ENCODE measurements around the gene SLC47A2.

SLC47A2 gene

GRCh38 chr17:19755392-19755791 is 39.0 kb upstream of the SLC47A2 start:
- no peak overlapping the region for H3K27ac ChIP-seq (ENCODE audit: low read depth, low read length)
- peaks cover 2% of the 10 kb centered on the region; the same call in 1 of the 2 replicates for H3K9me3 ChIP-seq (ENCODE audit: control insufficient read depth, insufficient read depth, low read depth, low read length)
- no peaks in the 10 kb centered on the region for H3K27me3 ChIP-seq (ENCODE audit: control insufficient read depth, insufficient read depth, low read length)
- H3K36me3 ChIP-seq (ENCODE audit: control insufficient read depth, insufficient read depth, low read length) = no peaks in the 10 kb centered on the region
- H3K9ac ChIP-seq (ENCODE audit: low read length) = no peak overlapping the region
- H3K4me3 ChIP-seq (ENCODE audit: low read depth, low read length) = no peak overlapping the region
- H3K4me1 ChIP-seq (ENCODE audit: control insufficient read depth, insufficient read depth, low read length) = peaks cover 8% of the 10 kb centered on the region; the same call in 1 of the 2 replicates

DNA sequence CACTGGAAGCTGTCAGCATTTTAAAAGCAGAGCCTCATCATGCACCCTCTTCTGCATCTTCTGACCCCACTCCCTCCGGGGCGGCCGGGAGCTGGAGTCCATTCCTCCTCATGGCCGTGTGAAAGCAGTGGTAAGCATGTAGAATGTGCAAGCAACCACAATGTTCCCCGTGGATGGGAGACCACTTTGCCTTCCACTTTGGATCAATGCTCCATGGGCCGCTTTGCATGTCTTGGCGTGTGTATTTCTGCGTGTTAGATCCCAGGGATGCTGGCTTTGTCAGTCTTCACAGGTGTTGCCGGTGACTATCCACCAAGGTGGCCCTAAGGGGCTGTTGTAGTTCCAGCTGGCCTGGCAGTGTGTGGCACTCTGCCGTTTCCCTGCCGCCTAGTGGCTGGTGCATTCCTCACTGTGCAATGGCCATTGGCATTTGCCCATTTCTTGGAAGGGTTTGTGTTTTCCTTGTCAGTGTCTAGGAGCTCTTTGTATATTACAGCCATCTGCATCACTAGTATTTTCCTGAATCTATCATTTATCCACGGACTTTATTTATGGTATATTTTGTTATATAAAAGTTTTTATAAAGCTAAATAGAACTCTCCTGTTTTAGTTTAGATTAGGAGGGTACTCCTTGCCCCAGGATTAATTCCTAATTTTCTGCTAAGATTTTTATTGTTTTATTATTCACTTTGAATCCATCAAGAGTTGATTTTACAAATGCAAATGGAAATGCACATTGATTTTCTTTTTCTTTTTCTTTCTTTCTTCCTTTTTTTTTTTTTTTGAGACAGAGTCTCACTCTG is 37.5 kb upstream of the SLC47A2 start:
- Histone ChIP-seq H3K9ac (ENCODE audit: low read length) (no peak overlapping the region), H3K27me3 (ENCODE audit: control insufficient read depth, insufficient read depth, low read length) (no peaks in the 10 kb centered on the region), H3K27ac (ENCODE audit: low read depth, low read length) (no peak overlapping the region), H3K36me3 (ENCODE audit: control insufficient read depth, insufficient read depth, low read length) (no peaks in the 10 kb centered on the region), H3K4me3 (ENCODE audit: low read depth, low read length) (no peak overlapping the region), H3K9me3 (ENCODE audit: control insufficient read depth, insufficient read depth, low read depth, low read length) (peaks cover 2% of the 10 kb centered on the region; the same call in 1 of the 2 replicates), H3K4me1 (ENCODE audit: control insufficient read depth, insufficient read depth, low read length) (peaks cover 8% of the 10 kb centered on the region; the same call in 1 of the 2 replicates)

DNA sequence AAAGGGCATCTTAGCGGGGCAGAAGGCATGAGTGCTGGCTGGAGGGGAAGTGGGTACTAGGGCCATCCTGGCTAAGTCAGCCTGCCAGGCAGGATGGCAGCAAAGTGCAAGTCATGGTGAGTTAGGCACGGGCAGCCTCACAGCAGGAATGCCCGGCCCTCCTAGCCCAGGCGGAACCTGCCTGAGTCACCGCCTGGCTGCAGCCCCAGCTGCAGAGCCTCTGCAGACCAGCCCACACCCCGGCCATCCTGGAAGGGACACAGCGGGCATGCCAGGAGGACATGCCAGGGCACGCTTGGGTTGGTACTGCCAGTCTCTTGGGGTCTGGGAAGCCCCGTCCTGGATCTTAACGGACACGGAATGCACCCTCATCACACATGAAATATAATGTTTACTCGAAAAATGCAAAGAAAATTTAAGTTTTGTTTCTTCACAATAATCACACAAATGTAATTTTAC is 36.7 kb upstream of the SLC47A2 start:
- H3K4me3 ChIP-seq (ENCODE audit: low read depth, low read length) = no peak overlapping the region
- no peaks in the 10 kb centered on the region for H3K27me3 ChIP-seq (ENCODE audit: control insufficient read depth, insufficient read depth, low read length)
- H3K36me3 ChIP-seq (ENCODE audit: control insufficient read depth, insufficient read depth, low read length) = no peaks in the 10 kb centered on the region
- peaks cover 12% of the 10 kb centered on the region for H3K4me1 ChIP-seq (ENCODE audit: control insufficient read depth, insufficient read depth, low read length)
- H3K27ac ChIP-seq (ENCODE audit: low read depth, low read length) = peak overlapping the region; percentile 55; the same call in 1 of the 2 replicates
- H3K9ac ChIP-seq (ENCODE audit: low read length) = peak overlapping the region; percentile 34
- H3K9me3 ChIP-seq (ENCODE audit: control insufficient read depth, insufficient read depth, low read depth, low read length) = no peaks in the 10 kb centered on the region

GRCh38 chr17:19752216-19753050 is 36.0 kb upstream of the SLC47A2 start:
- peak overlapping the region; percentile 34 for H3K9ac ChIP-seq (ENCODE audit: low read length)
- H3K27ac ChIP-seq (ENCODE audit: low read depth, low read length) = peak overlapping the region; percentile 55; the same call in 1 of the 2 replicates

DNA sequence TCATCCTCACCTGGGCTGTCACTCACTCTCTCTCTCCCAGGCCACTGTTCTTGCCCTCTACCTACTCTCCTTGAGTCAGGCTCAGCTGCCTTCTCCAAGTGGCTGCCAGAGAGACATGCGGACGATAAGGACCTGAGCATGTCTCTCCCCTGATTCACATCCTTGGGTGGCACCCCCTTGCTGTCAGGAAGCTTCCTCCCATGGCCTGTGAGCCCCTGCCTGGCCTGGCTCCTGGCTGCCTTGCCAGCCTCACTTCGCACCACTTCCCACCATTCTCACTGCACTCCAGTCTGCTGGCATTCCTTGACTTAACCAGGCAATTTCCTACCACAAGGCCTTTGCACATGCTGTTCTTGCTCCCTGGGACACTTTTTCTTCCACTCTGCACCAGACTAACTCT is 34.5 kb upstream of the SLC47A2 start:
- H3K4me3 ChIP-seq (ENCODE audit: low read depth, low read length) = no peak overlapping the region
- no peaks in the 10 kb centered on the region for H3K9me3 ChIP-seq (ENCODE audit: control insufficient read depth, insufficient read depth, low read depth, low read length)
- H3K9ac ChIP-seq (ENCODE audit: low read length) = no peak overlapping the region
- H3K4me1 ChIP-seq (ENCODE audit: control insufficient read depth, insufficient read depth, low read length) = peaks cover 16% of the 10 kb centered on the region
- H3K27me3 ChIP-seq (ENCODE audit: control insufficient read depth, insufficient read depth, low read length) = peaks cover under 1% of the 10 kb centered on the region
- no peak overlapping the region for H3K27ac ChIP-seq (ENCODE audit: low read depth, low read length)
- no peaks in the 10 kb centered on the region for H3K36me3 ChIP-seq (ENCODE audit: control insufficient read depth, insufficient read depth, low read length)

More at GRCh38 chr17:19752216-19753050, 36.0 kb upstream of the SLC47A2 start:
- Histone ChIP-seq H3K4me3 (ENCODE audit: low read depth, low read length) (no peak overlapping the region), H3K4me1 (ENCODE audit: control insufficient read depth, insufficient read depth, low read length) (peaks cover 16% of the 10 kb centered on the region), H3K9me3 (ENCODE audit: control insufficient read depth, insufficient read depth, low read depth, low read length) (no peaks in the 10 kb centered on the region), H3K36me3 (ENCODE audit: control insufficient read depth, insufficient read depth, low read length) (no peaks in the 10 kb centered on the region), H3K27me3 (ENCODE audit: control insufficient read depth, insufficient read depth, low read length) (no peaks in the 10 kb centered on the region; the same call in 1 of the 2 replicates)

DNA sequence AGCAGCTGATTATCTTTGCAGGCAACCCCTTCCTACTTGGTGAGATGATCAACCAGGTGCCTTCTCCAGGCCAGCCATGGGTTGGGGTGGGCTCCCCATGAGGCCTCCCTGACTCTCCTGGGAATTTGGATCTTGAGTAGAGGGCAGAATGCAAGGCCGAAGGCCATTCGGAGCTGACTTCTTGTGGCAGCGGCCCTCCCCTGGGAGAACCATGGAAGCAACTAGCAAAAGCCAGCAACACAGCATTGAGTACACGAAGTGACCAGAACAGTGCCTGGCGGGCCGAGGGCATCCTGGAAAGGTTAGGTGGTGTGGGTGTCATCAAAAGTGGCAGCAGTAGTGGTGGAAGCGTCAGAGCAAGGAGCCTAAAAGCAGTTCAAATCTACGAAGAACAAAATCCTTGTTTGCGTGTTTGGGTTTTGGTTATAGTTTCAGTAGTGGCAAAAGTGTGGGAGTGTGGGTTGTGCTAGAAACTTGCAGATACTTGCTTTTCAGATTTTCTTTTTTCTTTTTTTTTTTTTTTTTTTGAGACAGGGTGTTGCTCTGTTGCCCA is 33.7 kb upstream of the SLC47A2 start:
- no peak overlapping the region for H3K4me3 ChIP-seq (ENCODE audit: low read depth, low read length)
- H3K36me3 ChIP-seq (ENCODE audit: control insufficient read depth, insufficient read depth, low read length) = no peaks in the 10 kb centered on the region
- H3K27me3 ChIP-seq (ENCODE audit: control insufficient read depth, insufficient read depth, low read length) = peaks cover 5% of the 10 kb centered on the region
- no peaks in the 10 kb centered on the region for H3K9me3 ChIP-seq (ENCODE audit: control insufficient read depth, insufficient read depth, low read depth, low read length)
- no peak overlapping the region for H3K9ac ChIP-seq (ENCODE audit: low read length)
- H3K27ac ChIP-seq (ENCODE audit: low read depth, low read length) = no peak overlapping the region
- H3K4me1 ChIP-seq (ENCODE audit: control insufficient read depth, insufficient read depth, low read length) = peaks cover 19% of the 10 kb centered on the region

- Histone ChIP-seq H3K36me3 (ENCODE audit: control insufficient read depth, insufficient read depth, low read length) (no peaks in the 10 kb centered on the region), H3K4me1 (ENCODE audit: control insufficient read depth, insufficient read depth, low read length) (peaks cover 21% of the 10 kb centered on the region), H3K27me3 (ENCODE audit: control insufficient read depth, insufficient read depth, low read length) (peaks cover 5% of the 10 kb centered on the region), H3K4me3 (ENCODE audit: low read depth, low read length) (no peak overlapping the region), H3K9ac (ENCODE audit: low read length) (no peak overlapping the region), H3K9me3 (ENCODE audit: control insufficient read depth, insufficient read depth, low read depth, low read length) (no peaks in the 10 kb centered on the region), H3K27ac (ENCODE audit: low read depth, low read length) (no peak overlapping the region)
Observed at GRCh38 chr17:19748807-19749193, 32.4 kb upstream of the SLC47A2 start.

GRCh38 chr17:19747829-19748806 is 31.7 kb upstream of the SLC47A2 start, which contains the start of gene ALDH3A1:
Gene ALDH3A1 (minus strand): TSS chr17:19748298. CDS start chr17:19745129, 3,169 bp downstream.
- Histone ChIP-seq H3K36me3 (ENCODE audit: control insufficient read depth, insufficient read depth, low read length) (no peaks in the 10 kb centered on the region), H3K27me3 (ENCODE audit: control insufficient read depth, insufficient read depth, low read length) (peaks cover 5% of the 10 kb centered on the region), H3K27ac (ENCODE audit: low read depth, low read length) (no peak within 1 kb of the TSS), H3K4me1 (ENCODE audit: control insufficient read depth, insufficient read depth, low read length) (peaks cover 18% of the 10 kb centered on the region), H3K9ac (ENCODE audit: low read length) (no peak within 1 kb of the TSS), H3K4me3 (ENCODE audit: low read depth, low read length) (no peak within 1 kb of the TSS), H3K9me3 (ENCODE audit: control insufficient read depth, insufficient read depth, low read depth, low read length) (no peaks in the 10 kb centered on the region)

DNA sequence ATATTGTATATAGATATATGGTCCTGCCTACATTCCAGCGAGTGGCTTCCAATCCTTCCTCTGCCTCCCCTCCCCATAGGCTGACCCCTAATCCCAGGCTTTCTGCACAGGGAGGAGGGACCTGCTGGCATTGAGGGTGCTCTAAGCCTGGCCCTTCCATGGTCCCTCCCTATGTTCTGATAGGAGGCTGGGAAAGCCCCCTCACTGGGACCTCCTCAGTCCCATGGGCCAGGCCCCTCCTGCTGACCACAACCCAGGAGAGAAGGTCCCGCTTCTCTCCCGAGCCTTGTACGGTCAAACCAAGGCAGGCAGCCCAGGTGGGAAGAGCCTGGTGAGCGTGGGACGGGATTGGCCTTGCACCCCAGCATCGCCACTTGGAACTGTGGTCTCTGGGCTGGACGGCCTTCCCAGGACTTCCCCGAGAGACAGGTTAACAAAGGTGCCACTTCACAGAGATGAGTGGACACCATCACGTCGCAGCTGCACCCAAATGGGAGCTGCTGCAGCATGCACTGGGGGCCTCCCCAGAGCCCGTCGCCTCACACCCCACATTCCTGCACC is 30.9 kb upstream of the SLC47A2 start:
- peaks cover 5% of the 10 kb centered on the region for H3K27me3 ChIP-seq (ENCODE audit: control insufficient read depth, insufficient read depth, low read length)
- no peaks in the 10 kb centered on the region for H3K9me3 ChIP-seq (ENCODE audit: control insufficient read depth, insufficient read depth, low read depth, low read length)
- no peak overlapping the region for H3K27ac ChIP-seq (ENCODE audit: low read depth, low read length)
- H3K9ac ChIP-seq (ENCODE audit: low read length) = no peak overlapping the region
- no peaks in the 10 kb centered on the region for H3K36me3 ChIP-seq (ENCODE audit: control insufficient read depth, insufficient read depth, low read length)
- no peak overlapping the region for H3K4me3 ChIP-seq (ENCODE audit: low read depth, low read length)
- H3K4me1 ChIP-seq (ENCODE audit: control insufficient read depth, insufficient read depth, low read length) = peaks cover 13% of the 10 kb centered on the region

DNA sequence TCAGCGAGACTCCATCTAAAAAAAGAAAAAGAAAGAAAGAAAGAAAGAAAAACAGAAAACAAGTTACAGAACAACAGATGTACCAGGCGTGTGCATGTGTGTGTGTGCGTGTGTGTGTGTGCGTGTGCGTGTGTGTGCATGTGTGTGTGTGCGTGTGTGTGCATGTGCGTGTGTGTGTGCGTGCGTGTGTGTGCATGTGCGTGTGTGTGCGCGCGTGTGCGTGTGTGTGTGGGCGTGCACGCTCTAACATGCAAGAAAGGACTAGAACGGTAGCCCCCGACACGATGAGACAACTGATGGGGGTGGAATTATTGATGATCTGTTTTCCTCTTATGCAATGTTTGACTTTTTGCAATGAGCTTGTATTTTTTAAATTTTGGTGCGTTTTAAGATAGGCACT is 30.1 kb upstream of the SLC47A2 start:
- no peaks in the 10 kb centered on the region for H3K36me3 ChIP-seq (ENCODE audit: control insufficient read depth, insufficient read depth, low read length)
- peaks cover 13% of the 10 kb centered on the region for H3K4me1 ChIP-seq (ENCODE audit: control insufficient read depth, insufficient read depth, low read length)
- H3K9ac ChIP-seq (ENCODE audit: low read length) = no peak overlapping the region
- H3K9me3 ChIP-seq (ENCODE audit: control insufficient read depth, insufficient read depth, low read depth, low read length) = no peaks in the 10 kb centered on the region
- H3K27me3 ChIP-seq (ENCODE audit: control insufficient read depth, insufficient read depth, low read length) = peaks cover 5% of the 10 kb centered on the region
- no peak overlapping the region for H3K27ac ChIP-seq (ENCODE audit: low read depth, low read length)
- H3K4me3 ChIP-seq (ENCODE audit: low read depth, low read length) = no peak overlapping the region

All from HUES6 (cell line).